Cardiac muscle cell (in vitro differentiated cells and primary cell): ENCODE measurements around the gene POFUT1. TPM values are rescaled to one million over a fixed set of nuclear protein-coding genes. Genes with fewer than 3 reads are reported as not detected.

Source experiments
- DNase-seq, 2 donors: peaks; one replicate each; pipeline versions ENCODE4 v3.0.0 to v3.0.0-alpha.2; 2010 to 2017; ENCODE audit warnings: low read depth in 1 of 2, low spot score in 1 of 2
- H3K27ac ChIP-seq: fragments of 200-600 bp; sonication (generic); 2 replicates; pipeline ENCODE4 v1.5.1; 2016
- H3K27me3 ChIP-seq: fragments of 200-600 bp; sonication (generic); 2 replicates; pipeline ENCODE4 v1.6.0; 2016; ENCODE audit warnings: control low read depth
- H3K36me3 ChIP-seq: fragments of 200-600 bp; sonication (generic); 2 replicates; pipeline ENCODE4 v1.5.1; 2016; ENCODE audit warnings: control low read depth
- H3K4me1 ChIP-seq: fragments of 200-600 bp; sonication (generic); 2 replicates; pipeline ENCODE4 v1.8.1; 2017; ENCODE audit warnings: low read depth, mild to moderate bottlenecking, mixed run types
- H3K4me3 ChIP-seq: fragments of 200-600 bp; sonication (generic); 2 replicates; pipeline ENCODE4 v1.5.1; 2016; ENCODE audit warnings: mild to moderate bottlenecking
- H3K9me3 ChIP-seq: fragments of 200-600 bp; sonication (generic); 2 replicates; pipeline ENCODE4 v1.5.1; 2017; ENCODE audit warnings: low read depth, mild to moderate bottlenecking, control low read depth
- polyA plus RNA-seq: library from polyadenylated mRNA; unstranded; fragments of >200 nt; fragmentation: Nextera tagmentation; extraction: Ambion mirVana; gene quantifications from 2 replicates; pipeline ENCODE4 v1.2.1, GENCODE V29; 2016
- total RNA-seq: library from RNA; depleted of rRNA; stranded (reverse); fragments of >200 nt; gene quantifications from 2 replicates; pipeline ENCODE4 v1.2.3, GENCODE V29; 2016
- TF ChIP-seq, protein P1 (sequence below): IDR thresholded peaks from 2 replicates; pipeline ENCODE4 v1.5.1; 2012; ENCODE audit warnings: low read depth, mild to moderate bottlenecking, low read length

The POFUT1 gene
- total RNA-seq (26.2 and 31.4 TPM in 2 replicates), polyA plus RNA-seq (21.2 and 25.1 TPM in 2 replicates)

- H3K4me3 ChIP-seq, result peak within 1 kb of the TSS; percentile 87
- TF ChIP-seq, protein P1, sequence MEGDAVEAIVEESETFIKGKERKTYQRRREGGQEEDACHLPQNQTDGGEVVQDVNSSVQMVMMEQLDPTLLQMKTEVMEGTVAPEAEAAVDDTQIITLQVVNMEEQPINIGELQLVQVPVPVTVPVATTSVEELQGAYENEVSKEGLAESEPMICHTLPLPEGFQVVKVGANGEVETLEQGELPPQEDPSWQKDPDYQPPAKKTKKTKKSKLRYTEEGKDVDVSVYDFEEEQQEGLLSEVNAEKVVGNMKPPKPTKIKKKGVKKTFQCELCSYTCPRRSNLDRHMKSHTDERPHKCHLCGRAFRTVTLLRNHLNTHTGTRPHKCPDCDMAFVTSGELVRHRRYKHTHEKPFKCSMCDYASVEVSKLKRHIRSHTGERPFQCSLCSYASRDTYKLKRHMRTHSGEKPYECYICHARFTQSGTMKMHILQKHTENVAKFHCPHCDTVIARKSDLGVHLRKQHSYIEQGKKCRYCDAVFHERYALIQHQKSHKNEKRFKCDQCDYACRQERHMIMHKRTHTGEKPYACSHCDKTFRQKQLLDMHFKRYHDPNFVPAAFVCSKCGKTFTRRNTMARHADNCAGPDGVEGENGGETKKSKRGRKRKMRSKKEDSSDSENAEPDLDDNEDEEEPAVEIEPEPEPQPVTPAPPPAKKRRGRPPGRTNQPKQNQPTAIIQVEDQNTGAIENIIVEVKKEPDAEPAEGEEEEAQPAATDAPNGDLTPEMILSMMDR, result peak; percentile 35
- H3K27ac ChIP-seq, result peak within 1 kb of the TSS; percentile 99
Measured at GRCh38 chr20:32207626-32208498, at the start of gene POFUT1, which contains the start of gene PLAGL2. TSS of gene POFUT1 (plus strand) at chr20:32207880. CDS start at chr20:32207942, 62 bp downstream. TSS of gene PLAGL2 (minus strand) at chr20:32207743. CDS start at chr20:32202178, 5,565 bp downstream.

DNA sequence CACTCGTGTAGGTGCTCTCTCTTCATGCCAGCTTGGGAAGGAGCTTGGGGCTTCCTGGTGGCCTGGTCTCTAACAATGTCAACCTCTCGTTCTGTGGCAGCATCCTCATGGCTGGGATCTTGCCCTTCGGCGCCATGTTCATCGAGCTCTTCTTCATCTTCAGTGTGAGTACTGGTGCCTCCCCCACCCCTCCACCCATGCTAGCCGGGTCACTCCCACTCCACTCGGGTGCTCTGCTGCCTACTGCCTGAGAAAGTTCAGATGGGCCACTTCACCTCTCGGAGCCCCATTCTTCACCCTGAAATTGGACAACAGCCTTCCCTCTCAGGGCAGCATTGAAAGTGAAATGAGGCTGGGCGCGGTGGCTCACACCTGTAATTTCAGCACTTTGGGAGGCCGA lies 49.3 kb upstream of the POFUT1 start:
- no peak for DNase-seq
- no peaks in the 10 kb centered on the region for H3K9me3 ChIP-seq
- no peak overlapping the region for H3K4me3 ChIP-seq
- no peaks in the 10 kb centered on the region for H3K27me3 ChIP-seq
- no peak overlapping the region for H3K27ac ChIP-seq
- TF ChIP-seq, protein P1, result no peak
- peaks cover 36% of the 10 kb centered on the region for H3K36me3 ChIP-seq
- H3K4me1 ChIP-seq, result no peaks in the 10 kb centered on the region

More at GRCh38 chr20:32207626-32208498, at the start of gene POFUT1, which contains the start of gene PLAGL2:
- Histone ChIP-seq H3K27me3 (no peaks in the 10 kb centered on the region), H3K36me3 (no peaks in the 10 kb centered on the region), H3K4me1 (peaks cover 41% of the 10 kb centered on the region), H3K9me3 (no peaks in the 10 kb centered on the region)
- DNase-seq, result peak; percentile 92 to 95

DNA sequence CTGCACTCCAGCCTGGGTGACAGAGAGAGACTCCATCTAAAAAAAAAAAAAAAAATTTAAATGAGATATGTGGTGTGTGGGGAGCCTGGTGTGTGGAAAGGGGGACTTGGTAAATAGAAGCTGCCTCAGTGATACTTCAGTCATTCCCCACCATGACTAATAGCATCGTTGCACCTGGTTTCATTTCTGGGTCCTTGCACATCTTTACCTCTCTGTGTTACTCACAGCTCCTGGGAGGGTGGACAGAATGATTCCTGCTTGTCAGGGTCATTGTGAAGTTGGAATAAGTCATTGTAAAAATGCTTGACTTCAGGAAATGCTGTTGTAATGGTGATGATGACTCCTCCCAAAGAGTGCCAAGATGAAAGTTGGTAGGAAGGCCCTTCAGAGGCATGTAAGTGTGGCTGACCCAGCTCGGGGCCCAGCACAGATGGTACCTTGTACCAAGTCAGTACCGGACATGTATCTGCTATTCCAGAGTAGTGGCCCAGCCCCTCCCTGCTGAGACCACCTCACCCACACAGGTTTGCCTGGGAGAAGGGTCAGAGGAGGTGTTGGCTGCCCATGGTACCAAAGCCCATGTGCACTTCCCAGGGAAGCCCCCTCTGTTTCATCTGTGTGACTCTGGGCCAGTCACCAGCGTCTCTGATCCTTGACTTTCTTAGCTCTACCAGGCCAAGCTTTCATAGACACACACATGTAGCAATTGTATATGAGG lies 48.6 kb upstream of the POFUT1 start:
- Histone ChIP-seq H3K4me1 (no peaks in the 10 kb centered on the region), H3K4me3 (no peak overlapping the region), H3K27ac (no peak overlapping the region), H3K27me3 (no peaks in the 10 kb centered on the region), H3K36me3 (peaks cover 31% of the 10 kb centered on the region), H3K9me3 (no peaks in the 10 kb centered on the region)
- no peak for DNase-seq
- TF ChIP-seq, protein P1, result no peak

GRCh38 chr20:32159766-32160221 lies 47.9 kb upstream of the POFUT1 start:
- Histone ChIP-seq H3K4me1 (no peaks in the 10 kb centered on the region), H3K36me3 (peaks cover 35% of the 10 kb centered on the region), H3K27me3 (no peaks in the 10 kb centered on the region), H3K9me3 (no peaks in the 10 kb centered on the region), H3K4me3 (no peak overlapping the region), H3K27ac (no peak overlapping the region)
- no peak for DNase-seq
- TF ChIP-seq, protein P1, result no peak

- no peaks in the 10 kb centered on the region for H3K27me3 ChIP-seq
- DNase-seq, result no peak
- no peaks in the 10 kb centered on the region for H3K4me1 ChIP-seq
- no peaks in the 10 kb centered on the region for H3K9me3 ChIP-seq
- peaks cover 40% of the 10 kb centered on the region for H3K36me3 ChIP-seq
- TF ChIP-seq, protein P1, result no peak
- no peak overlapping the region for H3K4me3 ChIP-seq
- H3K27ac ChIP-seq, result no peak overlapping the region
Measured at GRCh38 chr20:32160341-32160740, 47.3 kb upstream of the POFUT1 start.
